Mesothelial cell of epicardium (in vitro differentiated cells): ENCODE data around the gene TF. TPM values are rescaled to one million over a fixed set of nuclear protein-coding genes. Genes with fewer than 3 reads are reported as not detected.

ENCODE experiments used
- DNase-seq, 2 experiments: peaks; one replicate each; pipeline ENCODE4 v3.0.0; 2021; ENCODE audit warnings: low spot score in 2 of 2; ENCODE audit not compliant: unreplicated experiment in 2 of 2
- H3K27ac Mint-ChIP-seq: 2 replicates; pipeline ENCODE4 v1.8.0; 2021; ENCODE audit warnings: mixed read lengths
- H3K27me3 Mint-ChIP-seq: 2 replicates; pipeline ENCODE4 v1.8.0; 2021; ENCODE audit warnings: low read depth, mixed read lengths
- H3K36me3 Mint-ChIP-seq: 2 replicates; pipeline ENCODE4 v1.8.0; 2021; ENCODE audit warnings: mixed read lengths
- H3K4me1 Mint-ChIP-seq: 2 replicates; pipeline ENCODE4 v1.8.0; 2021; ENCODE audit warnings: mixed read lengths
- H3K4me3 Mint-ChIP-seq: 2 replicates; pipeline ENCODE4 v1.8.0; 2021; ENCODE audit warnings: mild to moderate bottlenecking, moderate library complexity, mixed read lengths
- H3K9me3 Mint-ChIP-seq: 2 replicates; pipeline ENCODE4 v1.8.0; 2021; ENCODE audit warnings: mixed read lengths
- total RNA-seq: library from RNA; stranded (reverse); gene quantifications from 3 replicates; pipeline ENCODE4 v1.2.1, GENCODE V29; 2021
- TF ChIP-seq, protein P1 (sequence below): fragments of 200-600 bp; sonication (generic); IDR thresholded peaks from one replicate; pipeline ENCODE4 v1.5.0; 2021; ENCODE audit warnings: antibody characterized with exemption; ENCODE audit not compliant: unreplicated experiment

Gene TF
- 5.2 to 6.4 TPM (median 5.7 TPM) in 3 replicates for total RNA-seq

GRCh38 chr3:133745981-133746711 lies at the start of gene TF:
Gene TF, plus strand, starts transcription at chr3:133746393. Its CDS starts 48 bp downstream, at chr3:133746441.
- H3K36me3 Mint-ChIP-seq: no peaks in the 10 kb centered on the region
- peaks cover 9% of the 10 kb centered on the region for H3K4me1 Mint-ChIP-seq
- H3K27me3 Mint-ChIP-seq: no peaks in the 10 kb centered on the region
- no peak for DNase-seq
- no peak within 1 kb of the TSS for H3K4me3 Mint-ChIP-seq
- H3K9me3 Mint-ChIP-seq: no peaks in the 10 kb centered on the region
- no peak within 1 kb of the TSS for H3K27ac Mint-ChIP-seq
- TF ChIP-seq, protein P1, sequence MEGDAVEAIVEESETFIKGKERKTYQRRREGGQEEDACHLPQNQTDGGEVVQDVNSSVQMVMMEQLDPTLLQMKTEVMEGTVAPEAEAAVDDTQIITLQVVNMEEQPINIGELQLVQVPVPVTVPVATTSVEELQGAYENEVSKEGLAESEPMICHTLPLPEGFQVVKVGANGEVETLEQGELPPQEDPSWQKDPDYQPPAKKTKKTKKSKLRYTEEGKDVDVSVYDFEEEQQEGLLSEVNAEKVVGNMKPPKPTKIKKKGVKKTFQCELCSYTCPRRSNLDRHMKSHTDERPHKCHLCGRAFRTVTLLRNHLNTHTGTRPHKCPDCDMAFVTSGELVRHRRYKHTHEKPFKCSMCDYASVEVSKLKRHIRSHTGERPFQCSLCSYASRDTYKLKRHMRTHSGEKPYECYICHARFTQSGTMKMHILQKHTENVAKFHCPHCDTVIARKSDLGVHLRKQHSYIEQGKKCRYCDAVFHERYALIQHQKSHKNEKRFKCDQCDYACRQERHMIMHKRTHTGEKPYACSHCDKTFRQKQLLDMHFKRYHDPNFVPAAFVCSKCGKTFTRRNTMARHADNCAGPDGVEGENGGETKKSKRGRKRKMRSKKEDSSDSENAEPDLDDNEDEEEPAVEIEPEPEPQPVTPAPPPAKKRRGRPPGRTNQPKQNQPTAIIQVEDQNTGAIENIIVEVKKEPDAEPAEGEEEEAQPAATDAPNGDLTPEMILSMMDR: no peak

DNA sequence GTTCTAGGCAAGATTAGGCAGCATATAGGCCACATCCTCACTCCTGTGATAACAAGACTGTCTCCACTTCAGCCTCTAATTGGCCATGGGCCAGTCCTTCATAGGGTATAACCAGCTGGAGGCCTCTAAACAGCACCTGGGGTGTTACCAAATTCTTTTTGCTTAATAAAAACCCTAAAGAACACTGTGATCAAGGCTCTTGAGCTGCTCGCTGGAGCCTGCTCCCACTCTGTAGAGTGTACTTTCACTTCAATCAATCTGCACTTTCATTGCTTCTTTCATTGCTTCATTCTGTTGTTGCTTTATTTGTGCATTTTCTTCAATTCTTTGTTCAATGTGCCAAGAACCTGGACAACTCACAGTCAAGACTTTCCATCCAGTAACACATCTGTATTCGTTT lies 48.2 kb upstream of the TF start:
- DNase-seq: no peak
- Mint-ChIP-seq H3K4me1 (no peaks in the 10 kb centered on the region), H3K4me3 (no peak overlapping the region), H3K27me3 (peaks cover 3% of the 10 kb centered on the region), H3K36me3 (no peaks in the 10 kb centered on the region), H3K27ac (no peak overlapping the region), H3K9me3 (no peaks in the 10 kb centered on the region)
- TF ChIP-seq, protein P1: no peak

DNA sequence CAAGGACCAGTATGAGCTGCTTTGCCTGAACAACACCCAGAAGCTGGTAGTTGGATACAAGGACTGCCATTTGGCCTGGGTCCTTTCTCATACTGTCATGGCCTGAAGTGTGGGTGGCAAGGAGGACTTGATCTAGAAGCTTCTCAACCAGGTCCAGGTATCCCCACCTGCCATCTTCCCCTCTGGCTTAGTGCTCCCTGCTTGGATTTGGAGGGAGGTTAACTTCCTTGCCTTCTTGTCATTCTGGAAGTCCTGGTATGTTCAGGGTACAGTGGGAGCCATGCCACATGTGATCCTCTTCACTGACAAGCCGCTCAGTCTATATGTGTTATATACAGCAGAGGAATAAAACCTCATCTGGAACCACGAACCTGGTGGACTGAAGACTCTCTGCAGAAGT lies 46.7 kb upstream of the TF start:
- Mint-ChIP-seq H3K9me3 (no peaks in the 10 kb centered on the region), H3K4me3 (no peak overlapping the region), H3K4me1 (no peaks in the 10 kb centered on the region), H3K27ac (no peak overlapping the region), H3K36me3 (no peaks in the 10 kb centered on the region), H3K27me3 (peaks cover 9% of the 10 kb centered on the region)
- DNase-seq: no peak
- TF ChIP-seq, protein P1: no peak

DNA sequence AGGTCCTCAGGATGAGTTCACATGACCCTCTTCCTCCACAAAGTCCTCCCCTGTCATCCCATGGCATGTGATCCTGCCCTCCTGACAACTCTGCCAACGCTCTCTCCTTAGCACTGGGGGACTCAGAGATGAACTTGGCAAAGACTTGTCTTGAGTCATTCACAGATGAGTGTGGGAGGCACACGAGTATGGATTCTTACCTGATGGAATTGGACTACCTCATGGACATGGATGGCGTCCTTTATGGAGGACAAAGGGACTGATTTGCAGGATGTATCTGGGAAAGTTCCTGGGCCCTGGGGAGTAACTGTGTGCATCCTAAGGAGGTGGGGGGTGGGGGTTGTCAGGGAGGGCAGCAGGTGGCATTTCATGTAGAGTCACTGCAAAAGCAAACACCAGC lies 46.3 kb upstream of the TF start:
- TF ChIP-seq, protein P1: no peak
- H3K4me3 Mint-ChIP-seq: no peak overlapping the region
- no peak overlapping the region for H3K27ac Mint-ChIP-seq
- H3K4me1 Mint-ChIP-seq: no peaks in the 10 kb centered on the region
- no peaks in the 10 kb centered on the region for H3K9me3 Mint-ChIP-seq
- no peak for DNase-seq
- peaks cover 13% of the 10 kb centered on the region for H3K27me3 Mint-ChIP-seq
- no peaks in the 10 kb centered on the region for H3K36me3 Mint-ChIP-seq

GRCh38 chr3:133700351-133700750 lies 45.8 kb upstream of the TF start:
- TF ChIP-seq, protein P1: no peak
- H3K36me3 Mint-ChIP-seq: no peaks in the 10 kb centered on the region
- H3K27me3 Mint-ChIP-seq: peaks cover 15% of the 10 kb centered on the region
- H3K4me3 Mint-ChIP-seq: no peak overlapping the region
- H3K9me3 Mint-ChIP-seq: no peaks in the 10 kb centered on the region
- no peak for DNase-seq
- no peaks in the 10 kb centered on the region for H3K4me1 Mint-ChIP-seq
- no peak overlapping the region for H3K27ac Mint-ChIP-seq
